Endothelial cell of umbilical vein (primary cell): ENCODE measurements around the gene FRRS1L.

Source experiments
- FOS ChIP-seq: IDR thresholded peaks from 2 replicates; pipeline ENCODE4 v1.6.1; 2011; ENCODE audit warnings: mild to moderate bottlenecking, low read length, moderate library complexity, borderline replicate concordance; ENCODE audit not compliant: insufficient read depth
- POLR2A ChIP-seq: IDR thresholded peaks from 2 replicates; pipeline ENCODE4 v1.6.1; 2012; ENCODE audit warnings: low read depth, mild to moderate bottlenecking, control low read depth, low read length
- POLR2AphosphoS5 ChIP-seq: IDR thresholded peaks from 2 replicates; pipeline ENCODE4 v1.6.1; 2012; ENCODE audit warnings: low read depth, mild to moderate bottlenecking, control low read depth, low read length, moderate library complexity; ENCODE audit not compliant: insufficient read depth
- TF ChIP-seq, protein P1 (sequence below), 2 donors: IDR thresholded peaks; 1 replicate in 1 of 2; 2 replicates in 1 of 2; pipeline ENCODE4 v1.5.1; 2011; ENCODE audit warnings: low read length in 2 of 2, mild to moderate bottlenecking in 2 of 2, moderate library complexity in 2 of 2, control low read depth in 1 of 2, inconsistent platforms in 1 of 2, low read depth in 1 of 2; ENCODE audit not compliant: insufficient read depth in 1 of 2; ENCODE audit errors: extremely low read depth in 1 of 2

DNA sequence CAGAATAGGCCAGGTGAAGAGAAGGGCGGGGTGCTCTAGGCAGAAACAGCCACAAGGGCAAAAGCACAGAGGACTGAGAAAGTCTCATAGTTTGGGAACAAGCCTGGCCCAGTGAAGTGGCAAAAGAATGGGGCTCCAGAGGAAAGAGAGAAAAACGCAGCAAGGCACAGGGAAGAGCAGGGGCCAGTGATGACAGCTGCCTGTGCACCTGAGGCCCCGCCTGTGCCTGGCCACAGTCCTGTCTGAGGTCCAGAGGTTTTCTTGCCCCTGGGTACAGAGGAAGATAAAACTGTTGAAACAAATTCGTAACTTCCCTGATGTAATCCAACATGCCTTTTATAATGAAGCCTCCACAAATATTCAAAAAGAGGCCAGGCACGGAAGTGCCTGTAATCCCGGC, 22.0 kb downstream of the FRRS1L start:
- TF ChIP-seq POLR2A, result no peak
- TF ChIP-seq, protein P1, sequence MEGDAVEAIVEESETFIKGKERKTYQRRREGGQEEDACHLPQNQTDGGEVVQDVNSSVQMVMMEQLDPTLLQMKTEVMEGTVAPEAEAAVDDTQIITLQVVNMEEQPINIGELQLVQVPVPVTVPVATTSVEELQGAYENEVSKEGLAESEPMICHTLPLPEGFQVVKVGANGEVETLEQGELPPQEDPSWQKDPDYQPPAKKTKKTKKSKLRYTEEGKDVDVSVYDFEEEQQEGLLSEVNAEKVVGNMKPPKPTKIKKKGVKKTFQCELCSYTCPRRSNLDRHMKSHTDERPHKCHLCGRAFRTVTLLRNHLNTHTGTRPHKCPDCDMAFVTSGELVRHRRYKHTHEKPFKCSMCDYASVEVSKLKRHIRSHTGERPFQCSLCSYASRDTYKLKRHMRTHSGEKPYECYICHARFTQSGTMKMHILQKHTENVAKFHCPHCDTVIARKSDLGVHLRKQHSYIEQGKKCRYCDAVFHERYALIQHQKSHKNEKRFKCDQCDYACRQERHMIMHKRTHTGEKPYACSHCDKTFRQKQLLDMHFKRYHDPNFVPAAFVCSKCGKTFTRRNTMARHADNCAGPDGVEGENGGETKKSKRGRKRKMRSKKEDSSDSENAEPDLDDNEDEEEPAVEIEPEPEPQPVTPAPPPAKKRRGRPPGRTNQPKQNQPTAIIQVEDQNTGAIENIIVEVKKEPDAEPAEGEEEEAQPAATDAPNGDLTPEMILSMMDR (IDR thresholded peaks at IDR 0.05; ENCODE audit: extremely low read depth in 1 of 2, insufficient read depth in 1 of 2, low read depth in 1 of 2, low read length in 2 of 2), result no peak
- no peak for TF ChIP-seq POLR2AphosphoS5
- TF ChIP-seq FOS, result no peak
